HL-60/S4 treated with retinoic acid at 250 ng/mL for 4 days and 3 days (cell line): ENCODE measurements around the gene ARHGAP8.

Source experiments
- in situ Hi-C: fragments of 300-500 bp; cut with MboI; formaldehyde crosslinking; loops from 2 replicates; pipeline ENCODE4 v1.7.0; 2022; ENCODE audit warnings: low sequenced_read_pairs

Gene ARHGAP8

DNA sequence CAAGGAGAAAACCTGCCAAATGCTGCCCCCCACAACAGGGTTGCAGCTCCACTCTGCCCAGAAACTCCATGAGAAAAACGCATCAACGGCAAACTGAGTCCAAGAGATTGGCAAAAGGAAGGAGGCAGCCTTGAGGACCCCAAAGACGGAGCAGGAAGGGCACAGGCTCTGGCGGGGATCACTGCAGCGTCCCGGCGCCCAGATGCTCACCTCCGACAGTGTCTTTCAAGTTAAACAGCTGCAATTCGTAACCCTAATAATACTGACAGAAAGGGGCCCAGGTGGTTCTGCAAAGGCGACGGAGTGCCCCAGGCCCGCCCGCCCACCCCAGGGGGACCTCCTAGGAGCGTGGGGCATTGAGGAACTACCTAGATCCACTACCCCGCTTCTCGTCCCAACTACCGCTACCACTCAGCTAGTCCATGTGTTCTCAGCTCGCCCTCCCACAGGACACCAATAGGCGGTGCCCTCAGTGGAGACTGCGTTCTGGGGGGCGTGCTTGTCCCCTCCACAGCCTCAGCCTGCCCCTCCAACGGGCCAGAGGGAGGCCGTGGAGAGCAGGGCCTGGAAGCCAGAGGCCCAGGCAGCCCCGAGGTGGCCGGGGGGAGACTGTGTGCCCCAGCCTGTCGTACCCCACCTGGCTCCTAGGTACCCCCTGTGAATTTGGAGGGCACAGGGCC lies 130.0 kb downstream of the ARHGAP8 start:
- in situ Hi-C loops, result no loop called here

DNA sequence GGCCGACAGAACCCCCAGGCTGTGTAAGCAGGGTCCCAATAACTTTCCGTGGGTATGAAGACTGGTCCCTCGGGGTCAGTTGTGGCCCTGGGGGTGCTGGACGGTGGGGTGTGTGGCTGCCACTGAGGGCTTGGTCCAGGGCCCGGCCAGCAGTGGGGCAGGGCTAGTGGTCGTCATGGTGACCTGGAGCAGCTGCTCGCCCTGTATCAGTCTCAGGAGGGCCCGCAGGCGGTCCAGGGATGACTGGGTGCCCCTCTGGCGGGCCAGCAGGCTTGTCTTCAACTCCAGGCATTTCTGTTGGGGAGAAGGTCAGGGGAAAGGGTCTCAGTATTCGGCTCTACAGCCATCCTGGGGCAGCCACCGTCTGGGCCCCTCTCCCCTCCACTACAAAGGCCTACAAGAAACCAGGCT lies 130.6 kb downstream of the ARHGAP8 start:
- in situ Hi-C loops, result no loop called here

GRCh38 chr22:44884562-44884961 lies 132.2 kb downstream of the ARHGAP8 start:
- in situ Hi-C loops, result no loop called here

DNA sequence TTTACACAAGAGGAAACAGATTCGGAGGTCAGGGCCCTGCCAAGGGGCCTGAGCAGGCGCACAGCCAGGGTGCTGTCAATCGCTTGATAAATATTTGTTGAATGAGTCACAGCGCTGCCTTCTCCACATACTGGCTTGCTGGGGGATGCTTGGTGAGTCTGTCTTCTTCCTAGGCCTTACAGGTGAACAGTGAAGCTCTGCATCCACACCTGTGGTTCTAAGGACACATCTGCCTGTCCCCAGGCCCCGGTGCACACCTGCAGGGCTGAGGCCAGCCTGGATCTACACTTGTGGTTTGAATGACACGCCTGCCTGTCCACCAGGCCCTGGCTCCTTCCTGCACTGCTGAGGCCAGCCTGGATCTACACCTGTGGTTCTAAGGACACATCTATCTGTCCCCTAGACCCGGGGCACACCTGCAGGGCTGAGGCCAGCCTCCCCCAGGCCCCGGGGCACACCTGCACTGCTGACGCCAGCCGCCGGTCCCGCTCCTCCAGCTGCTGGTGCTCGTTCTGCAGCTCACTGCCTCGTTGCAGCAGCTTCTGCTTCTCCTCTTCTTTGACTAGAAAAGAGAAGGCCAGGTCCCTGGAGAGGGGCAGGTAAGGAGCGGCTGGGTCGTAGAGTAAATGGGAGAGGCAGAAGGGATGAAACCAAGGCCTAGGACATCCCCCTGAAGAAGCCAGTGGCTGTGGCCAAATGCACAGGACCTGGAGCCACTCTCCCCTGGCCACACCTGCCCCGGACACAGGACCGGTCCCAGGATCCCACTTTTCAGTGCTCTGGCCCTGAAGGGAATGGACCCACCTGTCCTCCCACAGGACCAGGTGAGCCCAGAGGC lies 132.8 kb downstream of the ARHGAP8 start:
- in situ Hi-C loops, result no loop called here

- in situ Hi-C loops, result no loop called here
Observed at GRCh38 chr22:44885806-44886360, 133.5 kb downstream of the ARHGAP8 start.

GRCh38 chr22:44887941-44888366 lies 135.6 kb downstream of the ARHGAP8 start:
- in situ Hi-C loops, result no loop called here

GRCh38 chr22:44888491-44889254 lies 136.3 kb downstream of the ARHGAP8 start:
- in situ Hi-C loops, result no loop called here

DNA sequence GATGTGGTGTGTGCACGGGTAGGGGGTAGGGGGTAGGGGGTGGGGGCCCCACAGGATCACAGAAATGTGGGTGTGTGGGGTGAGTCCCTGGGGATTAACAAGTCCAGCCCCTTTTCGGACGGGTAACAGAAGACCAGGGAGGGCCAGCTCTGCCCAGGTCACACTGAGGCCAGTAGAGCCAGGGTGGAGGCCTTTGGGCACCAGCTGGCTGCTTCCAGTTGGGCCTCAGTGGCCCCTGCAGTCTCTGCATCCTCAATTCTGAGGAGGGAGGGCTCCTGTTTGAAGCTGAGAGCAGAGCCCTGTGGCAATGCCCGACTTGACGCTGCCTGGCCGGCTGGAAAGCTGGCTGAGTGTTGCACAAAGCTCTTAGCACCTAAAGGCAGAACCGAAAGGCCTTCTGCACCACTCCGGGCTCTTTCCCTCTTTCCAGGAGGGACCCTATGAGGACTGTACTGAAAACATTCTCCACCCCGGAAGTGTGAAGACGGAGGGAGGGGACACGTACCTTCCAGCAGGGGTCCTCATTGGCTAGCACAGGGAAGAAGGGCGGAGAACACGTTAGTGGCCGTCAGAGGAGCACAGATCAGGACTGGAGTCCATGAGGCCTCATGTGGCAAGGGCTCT lies 137.0 kb downstream of the ARHGAP8 start:
- in situ Hi-C loops, result no loop called here

DNA sequence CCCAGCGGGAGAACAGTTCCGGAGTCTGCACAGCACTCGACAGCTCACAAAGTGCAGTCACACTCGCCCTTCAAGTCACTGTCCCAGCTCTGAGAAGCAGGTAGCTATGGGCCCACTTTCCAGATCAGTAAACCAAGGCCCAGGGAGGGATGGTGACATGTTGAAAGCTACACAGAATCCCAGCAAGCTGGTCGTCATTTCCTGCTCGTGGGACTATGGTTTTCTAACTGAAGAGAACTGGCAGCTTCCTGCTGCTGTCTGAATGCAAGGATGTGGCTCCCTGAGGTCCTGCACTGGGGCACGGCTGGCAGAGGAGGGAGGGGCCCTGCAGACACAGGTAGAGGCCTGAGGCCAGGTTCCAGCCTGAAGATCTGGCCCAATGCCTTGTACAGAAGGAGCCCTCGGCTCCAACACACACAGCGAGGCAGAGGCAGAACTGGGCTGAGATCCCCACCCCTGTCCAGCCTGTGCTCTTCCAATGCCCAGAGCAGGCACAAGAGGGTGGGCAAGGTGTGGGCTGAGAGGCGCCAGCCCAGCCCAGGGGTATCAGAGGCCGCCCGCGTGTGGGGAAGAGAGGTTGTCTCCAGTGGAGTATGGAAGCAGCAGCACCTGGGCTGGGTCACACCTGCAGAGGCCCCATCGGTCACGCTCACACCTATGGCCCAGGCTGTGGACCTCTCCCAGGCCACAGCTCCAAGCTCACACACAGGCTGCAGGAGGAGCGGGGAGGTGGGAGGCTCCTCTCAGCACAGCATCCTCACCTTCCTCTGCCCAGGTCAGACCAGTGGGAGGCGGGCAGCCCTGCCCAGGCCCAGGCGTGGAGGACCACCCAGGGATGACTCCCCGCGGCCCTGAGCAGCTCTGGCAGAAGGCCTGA lies 138.3 kb downstream of the ARHGAP8 start:
- in situ Hi-C loops, result no loop called here

GRCh38 chr22:44891293-44891747 lies 138.9 kb downstream of the ARHGAP8 start:
- in situ Hi-C loops, result no loop called here

- in situ Hi-C loops, result no loop called here
Observed at GRCh38 chr22:44891791-44892190, 139.4 kb downstream of the ARHGAP8 start.

DNA sequence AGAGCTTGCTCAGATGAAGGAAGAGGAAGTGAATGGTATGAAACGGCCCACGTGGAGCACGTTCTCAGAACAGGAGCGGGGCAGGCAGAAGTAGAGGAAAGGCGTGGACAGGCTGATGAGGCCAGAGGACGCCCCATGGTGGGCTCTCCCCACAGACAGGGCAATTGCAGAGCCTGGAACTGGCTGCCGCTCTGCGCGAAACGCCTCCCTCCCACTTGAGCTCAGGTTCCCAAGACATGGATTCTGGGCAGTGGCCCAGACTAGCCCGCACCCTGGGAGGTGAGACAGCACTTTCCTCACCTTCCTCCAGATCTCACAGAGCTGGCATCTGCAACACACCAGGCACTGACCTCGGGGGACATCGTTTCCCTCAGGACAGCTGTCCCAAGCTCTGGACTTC lies 139.9 kb downstream of the ARHGAP8 start:
- in situ Hi-C loops, result no loop called here

- in situ Hi-C loops, result no loop called here
Observed at GRCh38 chr22:44892803-44893730, 140.7 kb downstream of the ARHGAP8 start.

DNA sequence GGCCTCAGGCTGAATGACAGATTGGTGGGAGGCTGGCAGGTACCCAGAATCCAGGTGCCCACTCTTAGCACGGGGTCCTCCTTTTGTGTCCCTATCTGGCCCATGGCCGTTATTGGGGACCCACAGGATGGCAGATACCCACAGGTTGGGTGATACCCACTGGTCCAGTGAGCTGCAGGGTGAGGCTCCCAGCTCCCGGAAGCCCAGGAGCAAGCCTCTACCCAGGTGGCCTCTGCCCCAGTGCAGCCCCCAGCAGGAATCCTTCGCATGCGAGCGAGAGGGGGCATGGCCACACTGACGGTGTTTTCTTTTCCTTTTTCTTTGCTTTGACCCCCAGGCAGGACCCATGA lies 141.3 kb downstream of the ARHGAP8 start:
- in situ Hi-C loops, result no loop called here

GRCh38 chr22:44894321-44894720 lies 141.9 kb downstream of the ARHGAP8 start:
- in situ Hi-C loops, result no loop called here

DNA sequence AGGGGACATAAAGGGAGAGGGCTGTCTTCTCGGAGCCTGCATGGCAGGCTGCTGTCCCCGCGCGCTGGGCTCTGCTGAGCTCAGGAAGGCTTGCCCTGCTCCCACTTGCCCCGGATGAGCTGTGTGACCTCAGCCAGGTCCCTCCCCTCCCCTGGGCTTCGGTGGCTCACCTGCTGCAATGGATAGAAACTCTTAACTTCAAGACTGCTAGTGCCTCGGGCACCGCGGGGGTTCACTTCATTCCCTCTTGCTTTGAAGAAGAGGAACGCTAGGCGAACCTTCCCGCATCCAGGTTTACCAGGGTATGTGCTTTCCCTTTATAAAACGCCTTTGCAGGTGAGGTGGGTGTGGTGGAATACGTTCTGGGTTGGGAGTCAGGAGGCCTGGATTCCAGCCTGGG lies 142.4 kb downstream of the ARHGAP8 start:
- in situ Hi-C loops, result no loop called here

DNA sequence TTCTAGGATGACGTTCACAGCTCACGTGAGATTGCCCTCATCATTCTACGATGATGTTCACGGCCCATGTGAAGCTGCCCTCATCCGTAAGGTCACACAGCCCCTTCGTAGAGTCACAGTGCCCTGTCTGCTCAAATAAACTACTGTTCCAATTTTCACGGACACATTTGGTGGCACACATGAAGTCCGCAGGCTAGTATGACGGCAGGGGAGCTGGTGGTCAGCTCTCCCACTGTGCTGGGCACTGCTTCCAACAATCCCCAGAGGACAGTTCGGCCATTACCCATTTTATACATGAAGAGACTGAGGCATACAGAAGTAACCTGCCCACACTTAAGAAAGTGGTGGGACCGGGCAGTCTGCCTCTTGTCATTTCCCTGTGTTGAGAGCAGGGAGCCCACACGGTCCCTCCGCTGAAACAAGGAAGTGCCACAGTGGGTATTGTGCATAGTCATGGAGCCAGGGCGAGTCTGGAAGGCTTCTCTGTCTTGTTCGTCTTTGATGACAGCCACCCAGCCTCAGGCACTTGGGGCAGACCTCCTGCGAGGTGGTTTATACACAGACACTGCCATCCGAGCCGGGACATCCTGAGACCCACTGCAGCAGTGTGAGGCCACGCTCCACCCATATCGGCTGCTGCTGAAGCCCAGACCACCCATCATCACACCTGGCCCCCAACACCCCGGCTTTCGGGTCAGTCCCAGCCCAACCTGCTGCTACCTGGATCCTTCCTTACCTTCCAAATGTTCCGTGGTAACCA lies 143.1 kb downstream of the ARHGAP8 start:
- in situ Hi-C loops, result no loop called here

GRCh38 chr22:44898236-44898635 lies 145.9 kb downstream of the ARHGAP8 start:
- in situ Hi-C loops, result no loop called here
